Mucosa of descending colon (tissue), 3 donors: ENCODE measurements around the gene CEACAM8. TPM values are rescaled to one million over a fixed set of nuclear protein-coding genes. Genes with fewer than 3 reads are reported as not detected.
"Not testable (repeated sequence)": the region's sequence is repeated elsewhere in the genome, so short reads cannot be mapped to it uniquely, and the experiment has no call there.

Source experiments
- ATAC-seq: fragments of 200-7000 bp; cut with Tn5 transposase; one replicate; pipeline ENCODE4 v1.9.1; 2020; ENCODE audit warnings: mild to moderate bottlenecking, moderate library complexity
- DNase-seq, 3 donors: peaks; one replicate each; pipeline ENCODE4 v3.0.0-alpha.2; 2020
- H3K36me3 ChIP-seq: fragments of 200-600 bp; one replicate; pipeline ENCODE4 v1.8.0; 2021; ENCODE audit warnings: low read depth, mild to moderate bottlenecking
- H3K4me1 ChIP-seq: fragments of 200-600 bp; one replicate; pipeline ENCODE4 v1.8.0; 2021; ENCODE audit warnings: low read depth, mild to moderate bottlenecking
- H3K4me3 ChIP-seq: fragments of 200-600 bp; one replicate; pipeline ENCODE4 v1.8.0; 2021; ENCODE audit warnings: mild to moderate bottlenecking
- H3K9me3 ChIP-seq: fragments of 200-600 bp; one replicate; pipeline ENCODE4 v1.8.0; 2021; ENCODE audit warnings: mild to moderate bottlenecking
- intact Hi-C, 2 donors: fragments of 100-400 bp; cut with DNase I in 1 of 2; cut with micrococcal nuclease in 1 of 2; formaldehyde crosslinking; loops; one replicate each; pipeline versions ENCODE4 v1.11.0 to v1.11.1; 2022; cut with DNase I, micrococcal nuclease
- total RNA-seq, 3 donors: library from RNA; stranded (reverse); fragmentation: NEBNext Ultra II Directional in 2 of 3; extraction: Animal tissue kit (Norgen Biotek cat#: 25700) in 2 of 3; gene quantifications; one replicate each; pipeline versions ENCODE4 v1.2.1 to v1.2.4, GENCODE V29; 2021 to 2023
- TF ChIP-seq, protein P1 (sequence below): fragments of 200-600 bp; IDR thresholded peaks from one replicate; pipeline ENCODE4 v1.8.0; 2022; ENCODE audit warnings: antibody characterized with exemption, mild to moderate bottlenecking
- donor health status: DM: no; HTN: no; CAD: no; lungs with moderate emphysema.
- donor health status: DM: no; HTN: no; CAD: no.
- donor health status: DM: no; HTN: yes; CAD: no.

Gene CEACAM8
- total RNA-seq, 3 donors from 2014 or later: 0.32 to 5.1 (median 1.1) TPM

- TF ChIP-seq, protein P1, sequence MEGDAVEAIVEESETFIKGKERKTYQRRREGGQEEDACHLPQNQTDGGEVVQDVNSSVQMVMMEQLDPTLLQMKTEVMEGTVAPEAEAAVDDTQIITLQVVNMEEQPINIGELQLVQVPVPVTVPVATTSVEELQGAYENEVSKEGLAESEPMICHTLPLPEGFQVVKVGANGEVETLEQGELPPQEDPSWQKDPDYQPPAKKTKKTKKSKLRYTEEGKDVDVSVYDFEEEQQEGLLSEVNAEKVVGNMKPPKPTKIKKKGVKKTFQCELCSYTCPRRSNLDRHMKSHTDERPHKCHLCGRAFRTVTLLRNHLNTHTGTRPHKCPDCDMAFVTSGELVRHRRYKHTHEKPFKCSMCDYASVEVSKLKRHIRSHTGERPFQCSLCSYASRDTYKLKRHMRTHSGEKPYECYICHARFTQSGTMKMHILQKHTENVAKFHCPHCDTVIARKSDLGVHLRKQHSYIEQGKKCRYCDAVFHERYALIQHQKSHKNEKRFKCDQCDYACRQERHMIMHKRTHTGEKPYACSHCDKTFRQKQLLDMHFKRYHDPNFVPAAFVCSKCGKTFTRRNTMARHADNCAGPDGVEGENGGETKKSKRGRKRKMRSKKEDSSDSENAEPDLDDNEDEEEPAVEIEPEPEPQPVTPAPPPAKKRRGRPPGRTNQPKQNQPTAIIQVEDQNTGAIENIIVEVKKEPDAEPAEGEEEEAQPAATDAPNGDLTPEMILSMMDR: no peak
- Histone ChIP-seq H3K9me3 (no peaks in the 10 kb centered on the region), H3K36me3 (no peaks in the 10 kb centered on the region), H3K4me1 (no peaks in the 10 kb centered on the region), H3K4me3 (no peak overlapping the region)
- DNase-seq (no peak), ATAC-seq (no peak)
- intact Hi-C loops: no loop called here
Observed at GRCh38 chr19:42628411-42629140, 33.9 kb upstream of the CEACAM8 start.

GRCh38 chr19:42627916-42628315 lies 33.2 kb upstream of the CEACAM8 start:
- no peaks in the 10 kb centered on the region for H3K4me1 ChIP-seq
- no peak for ATAC-seq
- no peak overlapping the region for H3K4me3 ChIP-seq
- no peaks in the 10 kb centered on the region for H3K36me3 ChIP-seq
- H3K9me3 ChIP-seq: no peaks in the 10 kb centered on the region
- DNase-seq: no peak
- intact Hi-C loops: no loop called here
- TF ChIP-seq, protein P1: no peak

GRCh38 chr19:42626181-42626580 lies 31.5 kb upstream of the CEACAM8 start:
- Histone ChIP-seq H3K4me1 (no peaks in the 10 kb centered on the region), H3K4me3 (no peak overlapping the region), H3K36me3 (no peaks in the 10 kb centered on the region), H3K9me3 (no peaks in the 10 kb centered on the region)
- TF ChIP-seq, protein P1: no peak
- DNase-seq: no peak
- ATAC-seq: no peak
- intact Hi-C loops: no loop called here

DNA sequence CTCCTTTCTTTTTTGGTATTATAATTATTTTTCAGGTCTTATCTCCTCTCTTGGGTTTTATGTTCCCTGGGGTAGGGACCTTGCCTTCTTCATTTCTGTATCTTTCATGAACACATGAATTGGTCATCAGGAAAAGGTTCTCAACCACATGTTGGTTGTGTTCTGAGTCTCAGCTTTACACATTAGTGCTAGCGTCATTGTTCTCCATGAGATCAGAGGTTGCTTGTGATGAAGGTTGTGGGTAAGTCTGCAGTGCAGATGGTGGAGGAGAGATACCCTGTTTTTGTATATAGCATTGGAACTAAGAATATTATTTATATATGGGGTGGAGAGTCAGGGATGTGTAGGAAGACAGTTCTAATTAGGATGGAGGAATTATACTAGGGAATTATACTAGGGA lies 24.5 kb upstream of the CEACAM8 start:
- Histone ChIP-seq H3K4me1 (no peaks in the 10 kb centered on the region), H3K9me3 (no peaks in the 10 kb centered on the region), H3K4me3 (no peak overlapping the region), H3K36me3 (no peaks in the 10 kb centered on the region)
- TF ChIP-seq, protein P1: no peak
- intact Hi-C loops: no loop called here
- no peak for ATAC-seq
- no peak for DNase-seq

DNA sequence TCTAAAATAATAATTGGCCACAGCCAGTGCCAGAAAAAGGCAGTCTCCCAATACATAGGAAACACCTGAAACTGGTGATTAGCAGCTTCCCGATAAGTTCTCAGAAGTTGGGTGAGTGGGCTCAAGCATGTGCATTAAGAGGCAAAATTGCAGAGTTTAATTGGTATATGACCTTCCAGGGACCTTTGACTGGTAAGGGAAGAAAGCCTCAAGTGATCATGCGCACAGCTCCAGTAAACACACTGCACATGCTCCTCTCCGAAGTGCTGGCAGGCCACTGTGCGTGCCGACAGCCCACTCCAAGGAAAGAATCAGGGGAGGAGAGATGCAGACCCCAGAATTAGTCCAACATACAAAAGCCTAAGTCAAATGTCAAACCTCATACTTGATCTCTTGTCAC lies 18.9 kb upstream of the CEACAM8 start:
- H3K36me3 ChIP-seq: no peaks in the 10 kb centered on the region
- intact Hi-C loops: no loop called here
- H3K9me3 ChIP-seq: no peaks in the 10 kb centered on the region
- H3K4me1 ChIP-seq: no peaks in the 10 kb centered on the region
- DNase-seq (no peak), ATAC-seq (no peak)
- no peak overlapping the region for H3K4me3 ChIP-seq
- TF ChIP-seq, protein P1: no peak

GRCh38 chr19:42610401-42610915 lies 15.7 kb upstream of the CEACAM8 start:
- intact Hi-C loops: not testable (repeated sequence)

More at GRCh38 chr19:42610401-42610915, 15.7 kb upstream of the CEACAM8 start:
- H3K4me1 ChIP-seq, H3K36me3 ChIP-seq, DNase-seq, H3K9me3 ChIP-seq, ATAC-seq, H3K4me3 ChIP-seq: not testable (repeated sequence)
